Calu3 (cell line): Measurements from ENCODE around the gene RBM45. TPM values are rescaled to one million over a fixed set of nuclear protein-coding genes. Genes with fewer than 3 reads are reported as not detected.
"Not testable (repeated sequence)": the region's sequence is repeated elsewhere in the genome, so short reads cannot be mapped to it uniquely, and the experiment has no call there.

Source experiments
- BruUV-seq: library from RNA; stranded (reverse); fragments of 400-500 nt; replicated peaks from 2 replicates; lab custom pipeline; 2021; lab: Mats Ljungman, UMichigan
- CTCF ChIA-PET: fragments of 300-600 bp; sonication (Branson Sonifier 250); formaldehyde crosslinking; loops from one replicate; lab custom pipeline; 2022; ENCODE audit warnings: antibody characterized with exemption; lab: Charles Lee
- DNase-seq: peaks from one replicate; pipeline ENCODE4 v3.0.0; 2022
- H3K27ac Mint-ChIP-seq: one replicate; pipeline ENCODE4 v1.8.0; 2022; ENCODE audit warnings: mixed read lengths; ENCODE audit not compliant: unreplicated experiment
- H3K27me3 Mint-ChIP-seq: one replicate; pipeline ENCODE4 v1.8.0; 2022; ENCODE audit warnings: mixed read lengths; ENCODE audit not compliant: unreplicated experiment
- H3K36me3 Mint-ChIP-seq: one replicate; pipeline ENCODE4 v1.8.0; 2022; ENCODE audit warnings: mild to moderate bottlenecking, moderate library complexity, mixed read lengths; ENCODE audit not compliant: insufficient read depth, unreplicated experiment
- H3K4me1 Mint-ChIP-seq: one replicate; pipeline ENCODE4 v1.8.0; 2022; ENCODE audit warnings: mild to moderate bottlenecking, low read depth, mixed read lengths; ENCODE audit not compliant: unreplicated experiment
- H3K4me3 Mint-ChIP-seq: one replicate; pipeline ENCODE4 v1.8.0; 2022; ENCODE audit warnings: mild to moderate bottlenecking, low read depth, moderate library complexity, mixed read lengths; ENCODE audit not compliant: unreplicated experiment
- H3K9me3 Mint-ChIP-seq: one replicate; pipeline ENCODE4 v1.8.0; 2022; ENCODE audit warnings: low read depth, mixed read lengths; ENCODE audit not compliant: unreplicated experiment
- CTCF ChIP-seq: fragments of 200-600 bp; IDR thresholded peaks from one replicate; pipeline ENCODE4 v1.8.0; 2022; ENCODE audit warnings: antibody characterized with exemption; ENCODE audit not compliant: unreplicated experiment
- intact Hi-C: fragments of 100-400 bp; cut with micrococcal nuclease; formaldehyde crosslinking; loops from one replicate; pipeline ENCODE4 v1.10.0; 2022; ENCODE audit not compliant: unreplicated experiment
- total RNA-seq: library from RNA; stranded (reverse); gene quantifications from 2 replicates; pipeline ENCODE4 v1.2.3, GENCODE V29; 2022

RBM45 gene
- total RNA-seq, 1 experiment from 2014 or later, result 11.5 TPM

GRCh38 chr2:178076130-178076529 lies 36.1 kb upstream of the RBM45 start:
- no peak for DNase-seq
- no TSS peak for BruUV-seq
- H3K27me3 Mint-ChIP-seq, result no peaks in the 10 kb centered on the region
- CTCF ChIA-PET, result interaction anchor here (0.6 kb wide), 1 partner anchor 63 kb away, joined by 3 read pairs; no protein-coding TSS in a partner anchor
- H3K36me3 Mint-ChIP-seq, result peaks cover 26% of the 10 kb centered on the region
- no peak overlapping the region for H3K4me3 Mint-ChIP-seq
- H3K27ac Mint-ChIP-seq, result no peak overlapping the region
- H3K9me3 Mint-ChIP-seq, result no peaks in the 10 kb centered on the region
- no peak for TF ChIP-seq CTCF
- H3K4me1 Mint-ChIP-seq, result peaks cover 42% of the 10 kb centered on the region
- intact Hi-C loops, result no loop called here

GRCh38 chr2:178079279-178079678 lies 33.0 kb upstream of the RBM45 start:
- H3K36me3 Mint-ChIP-seq, H3K27me3 Mint-ChIP-seq, H3K9me3 Mint-ChIP-seq, H3K27ac Mint-ChIP-seq, intact Hi-C loops, H3K4me3 Mint-ChIP-seq, BruUV-seq, CTCF ChIA-PET, DNase-seq: not testable (repeated sequence)
- H3K4me1 Mint-ChIP-seq, result peaks cover 11% of the 10 kb centered on the region

- H3K9me3 Mint-ChIP-seq, result no peaks in the 10 kb centered on the region
- BruUV-seq, result no TSS peak
Observed at GRCh38 chr2:178082408-178083045, 29.7 kb upstream of the RBM45 start.

GRCh38 chr2:178084273-178084672 lies 28.0 kb upstream of the RBM45 start:
- H3K9me3 Mint-ChIP-seq, result no peaks in the 10 kb centered on the region
- H3K36me3 Mint-ChIP-seq, result no peaks in the 10 kb centered on the region

More at GRCh38 chr2:178082408-178083045, 29.7 kb upstream of the RBM45 start:
- intact Hi-C loops, result no loop called here
- H3K4me1 Mint-ChIP-seq, result no peaks in the 10 kb centered on the region
- no peaks in the 10 kb centered on the region for H3K36me3 Mint-ChIP-seq
- H3K27me3 Mint-ChIP-seq, result no peaks in the 10 kb centered on the region
- DNase-seq, result no peak
- TF ChIP-seq CTCF, result no peak
- no peak overlapping the region for H3K27ac Mint-ChIP-seq
- CTCF ChIA-PET, result no interaction called here
- no peak overlapping the region for H3K4me3 Mint-ChIP-seq

More at GRCh38 chr2:178084273-178084672, 28.0 kb upstream of the RBM45 start:
- Mint-ChIP-seq H3K27me3 (no peaks in the 10 kb centered on the region), H3K4me3 (no peak overlapping the region), H3K4me1 (no peaks in the 10 kb centered on the region), H3K27ac (no peak overlapping the region)
- no peak for TF ChIP-seq CTCF
- intact Hi-C loops, result no loop called here
- no peak for DNase-seq
- CTCF ChIA-PET, result no interaction called here
- BruUV-seq, result no TSS peak
